PC-3 (cell line): ENCODE data around the gene IDS. TPM values are rescaled to one million over a fixed set of nuclear protein-coding genes. Genes with fewer than 3 reads are reported as not detected.
"Not testable (repeated sequence)": the region's sequence is repeated elsewhere in the genome, so short reads cannot be mapped to it uniquely, and the experiment has no call there.

ENCODE experiments used
- ATAC-seq: fragments of 200-7000 bp; cut with Tn5 transposase; 2 replicates; pipeline ENCODE4 v1.9.1; 2020; ENCODE audit warnings: mild to moderate bottlenecking, moderate library complexity
- BruUV-seq: library from RNA; stranded (reverse); fragments of 400-500 nt; replicated peaks from 2 replicates; lab custom pipeline; 2021; lab: Mats Ljungman, UMichigan
- CTCF ChIA-PET: fragments of 300-600 bp; sonication (Branson Sonifier 250); formaldehyde crosslinking; loops from one replicate; lab custom pipeline; 2022; ENCODE audit warnings: antibody characterized with exemption; lab: Charles Lee
- POLR2A ChIA-PET: fragments of 300-600 bp; sonication (Branson Sonifier 250); formaldehyde crosslinking; loops from one replicate; lab custom pipeline; 2022; ENCODE audit warnings: antibody characterized with exemption; ENCODE audit not compliant: unreplicated experiment; lab: Charles Lee
- DNase-seq: peaks from one replicate; pipeline ENCODE4 v3.0.0-alpha.2; 2015
- H2AFZ ChIP-seq: fragments of 300-600 bp; sonication (generic); 2 replicates; pipeline ENCODE4 v1.6.0; 2016; ENCODE audit warnings: antibody characterized with exemption, low read length
- H3F3A ChIP-seq: fragments of 300-600 bp; sonication (generic); one replicate; pipeline ENCODE4 v1.6.0; 2017; ENCODE audit warnings: antibody characterized with exemption, low read length, control low read depth, mild to moderate bottlenecking; ENCODE audit not compliant: unreplicated experiment
- H3K27ac ChIP-seq: fragments of 300-600 bp; sonication (generic); 2 replicates; pipeline ENCODE4 v1.5.1; 2016; ENCODE audit warnings: mild to moderate bottlenecking, low read length
- H3K27me3 ChIP-seq: fragments of 300-600 bp; sonication (generic); 2 replicates; pipeline ENCODE4 v1.6.1; 2016; ENCODE audit warnings: low read length, mixed read lengths
- H3K36me3 ChIP-seq: fragments of 300-600 bp; sonication (generic); 2 replicates; pipeline ENCODE4 v1.6.1; 2016; ENCODE audit warnings: low read depth, mixed run types, low read length, mixed read lengths
- H3K4me1 ChIP-seq: fragments of 300-600 bp; sonication (generic); 2 replicates; pipeline ENCODE4 v1.5.1; 2016; ENCODE audit warnings: low read length; ENCODE audit not compliant: insufficient read depth
- H3K4me2 ChIP-seq: fragments of 300-600 bp; sonication (generic); 2 replicates; pipeline ENCODE4 v1.6.0; 2016; ENCODE audit warnings: low read length
- H3K4me3 ChIP-seq: fragments of 300-600 bp; sonication (generic); 2 replicates; pipeline ENCODE4 v1.5.1; 2016; ENCODE audit warnings: mild to moderate bottlenecking, low read length, mixed read lengths
- H3K79me2 ChIP-seq: fragments of 300-600 bp; sonication (generic); 2 replicates; pipeline ENCODE4 v1.6.1; 2017; ENCODE audit warnings: low read length, mixed read lengths
- H3K9ac ChIP-seq: fragments of 300-600 bp; sonication (generic); 2 replicates; pipeline ENCODE4 v1.6.0; 2016; ENCODE audit warnings: mild to moderate bottlenecking, low read length
- H3K9me2 ChIP-seq: fragments of 300-600 bp; sonication (generic); replicated peaks from 2 replicates; pipeline ENCODE4 v1.6.1; 2016; ENCODE audit warnings: mixed run types, low read length, mixed read lengths
- H3K9me3 ChIP-seq: fragments of 300-600 bp; sonication (generic); 2 replicates; pipeline ENCODE4 v1.6.1; 2016; ENCODE audit warnings: low read length, mixed read lengths
- H4K20me1 ChIP-seq: fragments of 300-600 bp; sonication (generic); 2 replicates; pipeline ENCODE4 v1.6.1; 2016; ENCODE audit warnings: low read length, mixed read lengths
- CTCF ChIP-seq: fragments of 300-600 bp; sonication (generic); conservative IDR thresholded peaks from 2 replicates; pipeline ENCODE4 v1.5.1; 2017; ENCODE audit warnings: antibody characterized with exemption, low read depth, mild to moderate bottlenecking, low read length
- EZH2 ChIP-seq: fragments of 300-600 bp; sonication (generic); IDR thresholded peaks from one replicate; pipeline ENCODE4 v1.6.1; 2017; ENCODE audit warnings: antibody characterized with exemption, mild to moderate bottlenecking, low read length; ENCODE audit not compliant: unreplicated experiment
- EZH2phosphoT487 ChIP-seq: fragments of 300-600 bp; sonication (generic); IDR thresholded peaks from 2 replicates; pipeline ENCODE4 v1.6.1; 2018; ENCODE audit warnings: mild to moderate bottlenecking, antibody characterized with exemption, low read length, borderline replicate concordance
- intact Hi-C: fragments of 100-400 bp; cut with micrococcal nuclease; formaldehyde crosslinking; loops from 2 replicates; pipeline ENCODE4 v1.9.0; 2023
- total RNA-seq: library from RNA; depleted of rRNA; stranded (reverse); fragments of >200 nt; gene quantifications from 2 replicates; pipeline ENCODE4 v1.2.3, GENCODE V29; 2014

IDS gene
- total RNA-seq, 1 experiment from 2014 or later = 72.9 TPM

GRCh38 chrX:149540621-149541520, 35.8 kb upstream of the IDS start, which contains the start of gene EOLA1:
Gene EOLA1 (plus strand): TSS chrX:149541012. CDS start chrX:149545631, 4,619 bp downstream.
- intact Hi-C loops = loop anchor here (2.0 kb wide), 1 partner anchor 46 kb away; no protein-coding TSS in a partner anchor

GRCh38 chrX:149540131-149540620, 35.1 kb upstream of the IDS start:
- no peaks in the 10 kb centered on the region for H3K36me3 ChIP-seq
- intact Hi-C loops = loop anchor here (2.0 kb wide), 1 partner anchor 45 kb away; no protein-coding TSS in a partner anchor
- POLR2A ChIA-PET = interaction anchor here (2.5 kb wide), 1 partner anchor 399 kb away, joined by 32 read pairs; the partner anchor contains the start of gene EOLA2
- ATAC-seq = peak; percentile 27
- peak; percentile 77 for DNase-seq
- H3K79me2 ChIP-seq = peaks cover 9% of the 10 kb centered on the region
- H3K4me3 ChIP-seq = peak overlapping the region; percentile 90
- H3K4me2 ChIP-seq = peak overlapping the region; percentile 97
- H3F3A ChIP-seq = no peaks in the 10 kb centered on the region
- no TSS peak for BruUV-seq
- peaks cover 8% of the 10 kb centered on the region; the same call in 1 of the 2 replicates for H3K4me1 ChIP-seq
- H3K27me3 ChIP-seq = no peaks in the 10 kb centered on the region
- no peaks in the 10 kb centered on the region for H3K9me2 ChIP-seq
- CTCF ChIA-PET = interaction anchor here (0.6 to 1.0 kb wide), 3 partner anchors 12 to 79 kb away, joined by 3 to 4 read pairs (median 3); no protein-coding TSS in a partner anchor
- H3K9me3 ChIP-seq = no peaks in the 10 kb centered on the region
- peak overlapping the region; percentile 89 for H3K9ac ChIP-seq
- H2AFZ ChIP-seq = peak overlapping the region; percentile 88
- no peaks in the 10 kb centered on the region for H4K20me1 ChIP-seq
- peak overlapping the region; percentile 91 for H3K27ac ChIP-seq
- TF ChIP-seq EZH2 = no peak
- TF ChIP-seq EZH2phosphoT487 = no peak

More at GRCh38 chrX:149540621-149541520, 35.8 kb upstream of the IDS start, which contains the start of gene EOLA1:
- no peaks in the 10 kb centered on the region for H3K9me2 ChIP-seq
- H3K27ac ChIP-seq = peak within 1 kb of the TSS; percentile 91
- ATAC-seq = peak; percentile 79
- ChIA-PET POLR2A (interaction anchor here (0.6 to 2.5 kb wide), 2 partner anchors 398 to 1493 kb away, joined by 5 to 32 read pairs; partner anchors contain the start of gene EOLA2), CTCF (interaction anchor here (0.6 to 1.0 kb wide), 2 partner anchors 28 to 78 kb away, joined by 3 to 4 read pairs; no protein-coding TSS in a partner anchor)
- H3K27me3 ChIP-seq = no peaks in the 10 kb centered on the region
- peaks cover 9% of the 10 kb centered on the region for H3K79me2 ChIP-seq
- peak; percentile 96 for DNase-seq
- H3K9me3 ChIP-seq = no peaks in the 10 kb centered on the region
- no peaks in the 10 kb centered on the region for H4K20me1 ChIP-seq
- TF ChIP-seq EZH2phosphoT487 (no peak), EZH2 (no peak)
- peak within 1 kb of the TSS; percentile 89 for H3K9ac ChIP-seq
- H2AFZ ChIP-seq = peak within 1 kb of the TSS; percentile 88
- H3F3A ChIP-seq = no peaks in the 10 kb centered on the region
- H3K4me2 ChIP-seq = peak within 1 kb of the TSS; percentile 97
- peak within 1 kb of the TSS; percentile 90 for H3K4me3 ChIP-seq
- BruUV-seq = TSS peak; percentile 52
- H3K36me3 ChIP-seq = no peaks in the 10 kb centered on the region
- H3K4me1 ChIP-seq = peaks cover 8% of the 10 kb centered on the region; the same call in 1 of the 2 replicates

DNA sequence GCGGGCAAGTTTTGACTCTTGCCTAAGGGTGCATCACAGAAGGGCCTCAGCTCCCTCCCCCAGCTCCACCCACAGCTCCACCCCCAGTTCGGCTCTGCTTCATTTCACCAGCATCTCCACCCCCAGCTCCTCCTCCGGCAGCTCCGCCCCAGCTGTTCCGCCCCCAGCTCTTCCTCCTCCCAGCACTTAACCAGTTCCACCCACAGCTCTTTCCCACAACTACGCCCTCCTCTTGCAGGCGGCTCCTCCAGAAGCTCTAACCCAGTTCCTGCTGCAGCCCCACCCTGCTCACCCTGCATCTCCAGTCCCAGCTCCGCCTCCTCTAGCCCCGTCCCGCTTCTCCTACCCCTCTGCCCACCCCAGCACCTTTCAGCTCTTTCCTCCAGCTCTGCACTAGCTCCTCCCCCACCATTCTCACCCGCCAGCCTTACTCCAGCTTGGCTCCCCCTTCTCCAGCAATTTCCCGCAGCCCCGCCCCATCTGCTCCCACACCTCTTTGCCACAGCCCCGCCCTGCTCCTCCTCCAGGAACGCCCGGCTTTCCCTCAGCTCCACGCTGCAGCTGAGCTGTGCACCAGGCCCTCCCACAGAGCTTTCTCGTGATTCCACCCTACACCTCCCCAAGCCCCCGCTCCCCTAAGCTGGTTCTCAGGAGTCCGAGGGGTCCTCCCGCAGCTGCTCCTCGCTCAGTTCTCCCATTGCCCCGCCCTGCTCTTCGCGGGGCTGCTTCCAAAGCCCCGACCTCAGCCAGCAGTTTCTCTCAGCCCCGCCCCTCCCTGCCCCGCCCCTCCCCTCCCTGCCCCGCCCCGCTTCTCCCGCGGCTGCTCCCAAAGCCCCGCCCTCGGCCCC, 34.4 kb upstream of the IDS start:
- Histone ChIP-seq H3K9me3 (no peaks in the 10 kb centered on the region), H3K9ac (peak overlapping the region; percentile 66), H4K20me1 (no peaks in the 10 kb centered on the region), H3K4me2 (peak overlapping the region; percentile 84), H3K9me2 (no peaks in the 10 kb centered on the region), H3K36me3 (no peaks in the 10 kb centered on the region), H3K4me3 (peak overlapping the region; percentile 72), H2AFZ (peak overlapping the region; percentile 63), H3F3A (no peaks in the 10 kb centered on the region), H3K27ac (peak overlapping the region; percentile 62), H3K27me3 (no peaks in the 10 kb centered on the region), H3K4me1 (peaks cover 8% of the 10 kb centered on the region; the same call in 1 of the 2 replicates), H3K79me2 (peaks cover 9% of the 10 kb centered on the region)
- DNase-seq (peak; percentile 88), ATAC-seq (peak; percentile 62)
- intact Hi-C loops = loop anchor here (2.0 kb wide), 2 partner anchors 29 to 45 kb away; no protein-coding TSS in a partner anchor
- CTCF ChIA-PET = interaction anchor here (0.8 to 1.2 kb wide), 2 partner anchors 12 to 52 kb away, joined by 3 to 4 read pairs; no protein-coding TSS in a partner anchor
- no peak for TF ChIP-seq CTCF
- TF ChIP-seq EZH2phosphoT487 = no peak
- TF ChIP-seq EZH2 = no peak
- POLR2A ChIA-PET = interaction anchor here (0.9 to 2.5 kb wide), 2 partner anchors 12 to 400 kb away, joined by 3 to 32 read pairs; partner anchors contain the start of gene EOLA2
- BruUV-seq = no TSS peak

- H3K79me2 ChIP-seq, ATAC-seq, H3K27me3 ChIP-seq, POLR2A ChIA-PET, H4K20me1 ChIP-seq, H3K4me3 ChIP-seq, DNase-seq, H3K36me3 ChIP-seq, H3K9me2 ChIP-seq, BruUV-seq, H2AFZ ChIP-seq, H3K9me3 ChIP-seq, intact Hi-C loops, H3K4me2 ChIP-seq, H3K4me1 ChIP-seq, H3F3A ChIP-seq, H3K27ac ChIP-seq, H3K9ac ChIP-seq, CTCF ChIA-PET: not testable (repeated sequence)
Observed at GRCh38 chrX:149537474-149537873, 32.4 kb upstream of the IDS start.
